ENCODE results near the gene IGFBPL1. TPM values are rescaled to one million over a fixed set of nuclear protein-coding genes. Genes with fewer than 3 reads are reported as not detected.
"Not testable (repeated sequence)": the region's sequence is repeated elsewhere in the genome, so short reads cannot be mapped to it uniquely, and the experiment has no call there.

IGFBPL1 gene
- total and polyA plus RNA-seq, 2 of the 8 experiments (the other 6 are each of a cell fraction or from before 2014, with no cell fraction given): 31.3 to 33.8 TPM

DNA sequence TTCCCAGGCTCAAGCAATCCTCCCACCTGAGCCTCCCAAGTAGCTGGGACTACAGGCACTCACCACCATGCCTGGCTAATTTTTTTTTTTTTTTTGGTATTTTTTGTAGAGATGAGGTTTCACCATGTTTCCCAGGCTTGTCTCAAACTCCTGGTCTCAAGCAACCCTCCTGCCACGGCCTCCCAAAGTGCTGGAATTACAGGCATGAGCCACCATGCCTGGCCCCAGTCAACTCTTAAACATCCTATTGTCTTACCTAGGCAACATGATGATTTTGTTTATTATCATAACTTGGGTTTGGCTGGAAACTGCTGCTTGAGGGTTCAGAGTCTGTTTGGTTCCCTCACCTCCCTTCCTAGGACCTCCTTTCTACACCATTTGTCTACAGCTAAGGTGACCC, 25.1 kb downstream of the IGFBPL1 start:
- Histone ChIP-seq H2AK5ac (ENCODE audit: low read depth, low read length) (0 out of 2 replicates have a peak overlapping the region, but pooled peaks have one; percentile 39), H3K79me1 (ENCODE audit: low read depth, low read length) (peaks cover 14% of the 10 kb centered on the region), H3K36me3 (ENCODE audit: control insufficient read depth in 2 of 4, insufficient read depth in 4 of 4, low read length in 3 of 4) (peaks cover 15 to 46% (median 23%) of the 10 kb centered on the region in 4 experiments; a peak in 7 of 8 replicates), H3K79me2 (ENCODE audit: control insufficient read depth in 1 of 2, insufficient read depth in 2 of 2, low read length in 2 of 2) (peaks cover 0 to 23% of the 10 kb centered on the region in 2 experiments; a peak in 2 of 4 replicates)
- DNase-seq (ENCODE audit: low read depth in 1 of 2, low spot score in 2 of 2); H2BK20ac ChIP-seq (ENCODE audit: low read length); H4K5ac ChIP-seq (ENCODE audit: insufficient read length, low read depth, low read length); H3K9me3 ChIP-seq (ENCODE audit: insufficient read depth in 2 of 2, low read depth in 1 of 2, low read length in 1 of 2); H3K4ac ChIP-seq (replicated peaks; ENCODE audit: insufficient read length, low read depth, low read length); H2BK15ac ChIP-seq (ENCODE audit: low read length); H3K4me1 ChIP-seq (replicated peaks in 1 of 4; ENCODE audit: control insufficient read depth in 3 of 4, insufficient read depth in 4 of 4, low read length in 3 of 4); FAIRE-seq; H3K27me3 ChIP-seq (replicated peaks in 1 of 4; ENCODE audit: control insufficient read depth in 3 of 4, extremely low read depth in 1 of 4, insufficient read depth in 3 of 4, low read length in 3 of 4); H3K23ac ChIP-seq (ENCODE audit: insufficient read length); POLR2A ChIA-PET (ENCODE audit: partially characterized antibody); H3K14ac ChIP-seq (ENCODE audit: insufficient read length); H3K18ac ChIP-seq (ENCODE audit: extremely low read depth, low read length); H3K4me2 ChIP-seq (ENCODE audit: insufficient read depth in 1 of 2, low read depth in 2 of 2, low read length in 2 of 2); H4K8ac ChIP-seq (ENCODE audit: extremely low read depth, insufficient read depth, low read length); H2BK12ac ChIP-seq (ENCODE audit: low read depth, low read length); H3K56ac ChIP-seq (replicated peaks; ENCODE audit: insufficient read length, low read depth, low read length); H3K4me3 ChIP-seq (ENCODE audit: extremely low read depth in 1 of 4, insufficient read depth in 2 of 4, low read depth in 3 of 4, low read length in 4 of 4); H3K23me2 ChIP-seq (ENCODE audit: low read depth, low read length); H4K91ac ChIP-seq (replicated peaks; ENCODE audit: insufficient read length, low read length); H2BK5ac ChIP-seq (ENCODE audit: low read depth, low read length); H3K27ac ChIP-seq (ENCODE audit: low read depth, low read length); H4K20me1 ChIP-seq (replicated peaks in 1 of 2; ENCODE audit: control insufficient read depth in 1 of 2, insufficient read depth in 2 of 2, low read length in 2 of 2); H3K9ac ChIP-seq (replicated peaks in 1 of 4; ENCODE audit: extremely low read depth in 1 of 4, low read depth in 3 of 4, low read length in 3 of 4); H2AFZ ChIP-seq (ENCODE audit: low read length); H2BK120ac ChIP-seq (replicated peaks; ENCODE audit: low read depth, low read length): not testable (repeated sequence)
- 82% methylated on average over 1 of the region's 1 CpG; no CpG with 5 or more reads in 1 of the 2 experiments for WGBS, 2 experiments (ENCODE audit: extremely low coverage in 1 of 2, insufficient coverage in 1 of 2, insufficient read length in 1 of 2, insufficient replicate concordance in 2 of 2, low coverage in 1 of 2, low lambda C conversion rate in 2 of 2, missing lambda C conversion rate in 1 of 2)
- CTCF ChIA-PET (ENCODE audit: partially characterized antibody): interaction anchor here (0.7 to 2.8 kb wide), 8 partner anchors 18 to 712 kb away, joined by 3 to 29 read pairs (median 4); no protein-coding TSS in a partner anchor

Data from H1 (cell line).